GM18519 (cell line): ENCODE results near the gene ARHGEF3.
"Not testable (repeated sequence)": the region's sequence is repeated elsewhere in the genome, so short reads cannot be mapped to it uniquely, and the experiment has no call there.

Experiments
- ATAC-seq: cut with Tn5 transposase; IDR thresholded peaks from one replicate; pipeline ENCODE4 v1.9.1; 2021; ENCODE audit warnings: mild to moderate bottlenecking, moderate library complexity; ENCODE audit not compliant: unreplicated experiment, low FRiP score

The ARHGEF3 gene

DNA sequence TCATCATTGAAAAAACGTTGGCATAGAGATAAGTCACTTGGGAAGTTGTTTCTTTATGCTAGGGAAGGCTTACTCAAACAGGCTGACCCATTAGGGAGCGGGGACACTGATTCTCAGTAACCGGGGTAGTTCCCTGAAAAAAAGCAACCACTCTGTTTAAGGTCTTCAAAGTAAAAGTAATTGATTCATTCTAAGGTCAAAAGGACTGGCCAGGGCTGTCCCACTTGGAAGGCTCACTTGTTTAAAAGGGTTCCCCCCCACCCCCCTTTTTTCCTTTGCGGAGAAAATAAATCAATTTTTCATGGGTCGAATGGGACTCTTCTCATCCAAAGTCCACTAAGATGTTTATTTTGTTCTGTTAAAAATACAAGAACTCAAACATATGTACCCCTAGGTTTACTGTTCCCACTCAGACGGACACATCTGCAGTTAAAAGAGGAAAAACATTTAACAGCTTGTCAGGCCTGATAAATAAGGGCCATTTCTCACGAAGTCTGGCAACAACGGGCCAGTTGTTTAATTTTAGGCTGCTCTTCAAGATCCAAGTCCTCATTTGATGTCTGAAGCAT is 53.0 kb downstream of the ARHGEF3 start:
- ATAC-seq, result no peak

GRCh38 chr3:56747150-56747549 is 54.6 kb downstream of the ARHGEF3 start:
- no peak for ATAC-seq

DNA sequence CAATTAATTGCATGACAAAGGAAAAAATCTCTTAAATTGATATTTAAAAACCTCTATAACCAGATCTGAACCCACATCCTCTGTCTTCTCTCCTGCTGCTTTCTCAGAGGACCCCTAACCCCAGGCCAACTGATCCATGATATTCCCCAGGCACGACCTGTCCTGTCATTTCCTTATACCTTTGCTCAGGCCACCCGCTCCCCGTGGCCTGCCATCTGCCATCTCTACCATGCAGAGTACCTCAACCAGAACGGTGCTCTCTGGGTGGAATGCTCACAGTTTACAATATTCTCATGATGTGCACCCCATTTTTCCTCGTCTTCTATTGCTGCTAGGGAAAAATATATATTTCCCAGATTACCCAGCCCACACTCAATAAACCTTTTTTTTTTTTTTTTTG is 57.7 kb downstream of the ARHGEF3 start:
- ATAC-seq, result no peak

DNA sequence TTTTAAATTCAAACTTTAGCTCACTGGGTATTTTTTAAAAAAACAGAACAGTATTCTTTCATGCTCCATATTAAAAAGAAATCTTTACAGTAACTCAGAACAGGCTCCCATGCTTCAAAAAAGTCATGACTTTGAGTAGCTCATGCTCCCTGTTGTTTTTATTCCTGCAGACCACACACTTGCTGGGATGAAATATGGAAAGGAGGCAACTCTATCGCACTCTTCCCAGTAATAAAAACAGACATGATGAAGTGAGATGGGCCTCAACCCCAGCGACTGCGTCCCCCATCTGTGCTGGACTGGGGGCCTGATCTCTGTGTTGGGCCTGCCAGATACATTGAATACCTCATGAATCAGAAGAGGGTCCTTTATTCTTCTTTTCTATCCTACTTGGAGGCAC is 58.9 kb downstream of the ARHGEF3 start:
- ATAC-seq, result no peak

DNA sequence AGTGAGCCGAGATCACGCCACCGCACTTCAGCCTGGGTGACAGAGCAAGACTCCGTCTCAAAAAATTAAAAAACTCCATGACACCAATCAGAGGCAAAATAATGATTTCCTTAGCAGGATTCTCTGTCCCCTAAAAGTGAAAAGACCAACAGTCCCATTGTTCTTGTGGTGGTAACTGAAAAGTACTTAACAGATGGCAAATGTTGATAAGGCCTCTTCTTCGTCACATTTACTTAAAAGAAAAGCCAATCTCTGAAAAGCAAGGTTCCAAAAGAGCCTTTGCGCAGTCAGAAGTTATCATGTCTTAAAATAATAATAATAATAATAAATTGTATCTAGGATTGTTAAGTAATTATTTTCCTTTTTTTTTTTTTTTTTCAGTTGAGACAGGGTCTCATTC is 62.7 kb downstream of the ARHGEF3 start:
- ATAC-seq, result no peak

DNA sequence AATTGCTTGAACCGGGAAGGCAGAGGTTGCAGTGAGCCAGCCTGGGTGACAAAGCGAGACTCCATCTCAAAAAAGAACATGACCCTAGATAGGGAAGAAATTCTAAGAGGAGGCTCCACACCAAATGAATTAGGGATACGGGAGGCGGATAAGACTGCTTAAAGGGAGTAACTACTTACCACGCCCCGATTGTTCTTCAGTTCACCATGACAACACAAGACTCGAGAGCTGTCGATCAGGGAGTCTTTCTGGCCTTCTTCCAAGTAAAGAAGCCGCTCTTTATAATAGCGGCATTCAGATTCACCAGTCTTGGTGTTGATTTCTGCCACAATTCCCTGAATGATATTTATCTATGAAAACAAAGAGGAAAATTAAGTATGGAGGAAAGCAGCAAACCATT is 64.7 kb downstream of the ARHGEF3 start:
- no peak for ATAC-seq

DNA sequence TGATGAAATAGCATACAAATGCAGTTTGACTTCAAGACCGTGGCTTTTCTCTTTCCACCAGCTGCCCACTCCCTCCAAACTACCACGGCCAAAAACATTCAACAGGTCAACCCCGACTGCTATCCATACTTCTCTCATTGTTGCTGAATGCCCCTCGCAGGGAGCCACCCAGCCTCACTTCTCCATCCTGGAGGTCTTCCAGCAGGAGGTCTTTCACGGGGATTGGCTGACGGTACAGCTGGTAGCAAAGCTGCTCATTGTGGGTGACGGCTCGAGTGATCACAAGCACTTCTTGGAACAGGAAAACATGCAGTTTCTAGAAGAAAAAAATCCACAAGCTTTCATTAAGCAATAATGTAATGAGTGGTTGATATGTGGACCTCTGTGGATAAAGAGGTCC is 69.6 kb downstream of the ARHGEF3 start:
- ATAC-seq, result no peak

GRCh38 chr3:56725175-56725574 is 76.6 kb downstream of the ARHGEF3 start:
- ATAC-seq, result peak; percentile 90

DNA sequence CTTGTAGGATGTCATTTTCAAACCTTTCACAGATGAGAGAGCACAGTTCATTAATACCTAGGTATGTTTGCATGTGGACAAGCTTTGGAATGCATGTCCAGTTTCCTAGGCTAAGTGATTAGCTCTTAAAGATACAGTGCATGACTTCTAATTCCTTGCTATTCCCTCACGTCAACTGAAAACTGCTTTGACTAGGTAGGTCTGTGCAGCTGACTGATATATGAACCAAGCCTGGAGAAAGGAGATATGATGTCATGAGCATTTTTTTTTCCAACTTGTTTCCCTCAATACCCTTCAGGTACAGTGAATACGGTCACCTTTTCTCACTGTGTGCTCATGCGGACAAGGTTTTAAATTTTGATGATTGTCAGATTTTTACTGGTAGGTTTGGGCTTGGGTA is 77.1 kb downstream of the ARHGEF3 start:
- no peak for ATAC-seq

DNA sequence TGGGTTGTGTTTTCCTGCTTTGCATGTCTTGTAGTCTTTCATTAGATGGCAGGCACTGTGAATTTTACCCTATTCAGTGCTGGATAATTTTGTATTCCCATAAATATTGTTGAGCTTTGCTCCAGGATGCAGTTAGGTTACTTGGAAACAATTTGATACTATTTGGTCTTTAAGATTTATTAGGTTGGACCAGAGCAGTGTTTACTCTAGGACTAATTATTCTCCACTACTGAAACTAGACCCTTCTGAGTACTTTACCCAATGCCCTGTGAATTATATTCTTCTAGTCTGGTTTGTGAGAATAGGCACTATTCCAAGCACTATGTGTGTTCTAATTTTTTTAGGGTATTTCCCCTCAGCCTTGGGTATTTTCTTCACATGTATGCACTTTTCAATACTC is 80.9 kb downstream of the ARHGEF3 start:
- no peak for ATAC-seq

DNA sequence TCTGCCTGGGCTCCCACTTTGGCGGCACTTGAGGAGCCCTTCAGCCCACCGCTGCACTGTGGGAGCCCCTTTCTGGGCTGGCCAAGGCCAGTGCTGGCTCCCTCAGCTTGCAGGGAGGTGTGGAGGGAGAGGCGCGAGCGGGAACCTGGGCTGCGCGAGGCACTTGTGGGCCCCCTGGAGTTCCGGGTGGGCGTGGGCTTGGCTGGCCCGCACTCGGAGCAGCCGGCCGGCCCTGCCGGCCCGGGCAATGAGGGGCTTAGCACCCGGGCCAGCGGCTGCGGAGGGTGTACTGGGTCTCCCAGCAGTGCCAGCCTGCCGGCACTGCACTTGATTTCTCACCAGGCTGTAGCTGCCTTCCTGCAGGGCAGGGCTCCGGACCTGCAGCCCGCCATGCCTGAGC is 82.9 kb downstream of the ARHGEF3 start:
- not testable (repeated sequence) for ATAC-seq

DNA sequence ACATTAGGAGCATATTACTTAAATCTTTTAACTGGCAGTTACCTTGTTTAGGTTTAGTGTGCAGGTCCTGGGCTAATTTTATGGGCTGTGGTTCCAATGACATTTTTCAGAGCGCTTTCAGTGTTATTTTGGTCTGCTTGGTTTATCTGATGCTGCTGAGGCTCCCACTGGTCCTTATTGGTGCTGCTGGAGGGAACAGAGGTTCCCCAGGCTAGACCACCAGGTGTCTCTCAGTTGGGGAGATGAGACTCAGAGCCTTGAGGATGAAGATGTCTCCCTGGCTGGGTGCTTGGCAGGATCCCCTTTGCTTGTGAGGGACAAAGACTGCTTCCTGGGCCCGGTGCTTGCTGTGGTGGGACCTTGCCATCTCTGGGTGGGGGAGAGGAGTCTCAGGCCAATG is 90.4 kb downstream of the ARHGEF3 start:
- no peak for ATAC-seq

GRCh38 chr3:56707412-56707811 is 94.3 kb downstream of the ARHGEF3 start:
- ATAC-seq, result not testable (repeated sequence)

GRCh38 chr3:56706629-56707028 is 95.1 kb downstream of the ARHGEF3 start:
- ATAC-seq, result no peak

DNA sequence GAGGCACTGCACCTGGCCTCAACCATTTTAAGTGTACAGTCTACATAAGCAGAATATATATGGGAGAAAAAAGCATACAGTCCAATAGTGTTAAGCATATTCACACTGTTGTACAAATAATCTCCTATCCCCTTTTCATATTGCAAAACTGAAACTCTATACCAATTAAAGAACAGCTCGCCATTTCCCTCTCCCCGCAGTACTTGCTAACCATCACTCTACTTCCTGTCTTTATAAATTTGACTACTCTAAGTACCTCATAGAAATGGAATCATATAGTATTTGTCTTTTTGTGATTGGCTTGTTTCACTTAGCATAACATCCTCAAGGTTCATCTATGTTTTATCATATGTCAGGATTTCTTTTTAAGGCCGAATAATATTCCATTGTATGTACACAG is 97.0 kb downstream of the ARHGEF3 start:
- ATAC-seq, result no peak

DNA sequence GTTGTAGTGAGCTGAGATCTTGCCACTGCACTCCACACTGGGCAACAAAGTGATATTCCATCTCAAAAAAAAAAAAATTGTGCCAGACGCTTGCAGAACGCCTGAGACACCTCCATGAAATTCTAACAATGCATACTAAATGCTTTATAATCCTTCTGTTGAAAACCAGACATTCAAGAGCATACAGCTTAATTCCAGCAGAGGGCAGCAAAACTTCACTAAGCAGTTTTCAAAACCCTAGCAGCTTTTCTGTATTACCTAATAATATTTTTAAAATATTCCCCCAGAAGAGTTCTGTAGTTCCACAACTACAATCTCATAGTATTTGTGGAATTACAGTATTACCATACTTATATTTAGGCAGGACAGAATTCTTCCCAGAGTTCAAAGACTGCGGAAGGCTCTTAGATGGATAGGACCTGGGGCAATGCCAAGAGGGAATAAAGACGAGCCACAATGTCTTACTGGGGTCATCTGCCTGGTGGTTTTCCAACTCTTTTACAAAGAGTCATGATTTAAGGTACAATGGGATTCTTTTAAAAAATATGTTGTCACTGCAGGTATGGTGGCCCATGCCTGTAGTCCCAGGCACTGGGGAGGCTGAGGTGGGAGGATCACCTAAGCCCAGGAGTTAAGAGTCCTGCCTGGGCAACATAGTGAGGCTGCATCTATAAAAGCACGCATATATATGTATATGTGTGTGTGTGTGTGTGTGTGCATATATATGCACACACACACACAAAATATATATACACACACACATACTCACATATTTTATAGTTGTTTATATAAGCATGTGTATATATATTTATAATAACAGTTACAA is 99.0 kb downstream of the ARHGEF3 start:
- ATAC-seq, result no peak

- no peak for ATAC-seq
Measured at GRCh38 chr3:56700151-56700550, 101.6 kb downstream of the ARHGEF3 start.

GRCh38 chr3:56694867-56695683 is 106.7 kb downstream of the ARHGEF3 start:
- ATAC-seq, result no peak

- ATAC-seq, result no peak
Measured at GRCh38 chr3:56693750-56694149, 108.0 kb downstream of the ARHGEF3 start.

GRCh38 chr3:56692520-56693433 is 109.0 kb downstream of the ARHGEF3 start:
- not testable (repeated sequence) for ATAC-seq
